Activated effector memory CD4-positive, alpha-beta T cell treated with anti-CD3 and anti-CD28 coated beads, Interleukin-2, amount 50 U/mL, for 16 hours (primary cell): Measurements from ENCODE around the gene MRE11.

Source experiments
- DNase-seq: peaks from one replicate; pipeline ENCODE4 v3.0.0-alpha.2; 2020

Gene MRE11

DNA sequence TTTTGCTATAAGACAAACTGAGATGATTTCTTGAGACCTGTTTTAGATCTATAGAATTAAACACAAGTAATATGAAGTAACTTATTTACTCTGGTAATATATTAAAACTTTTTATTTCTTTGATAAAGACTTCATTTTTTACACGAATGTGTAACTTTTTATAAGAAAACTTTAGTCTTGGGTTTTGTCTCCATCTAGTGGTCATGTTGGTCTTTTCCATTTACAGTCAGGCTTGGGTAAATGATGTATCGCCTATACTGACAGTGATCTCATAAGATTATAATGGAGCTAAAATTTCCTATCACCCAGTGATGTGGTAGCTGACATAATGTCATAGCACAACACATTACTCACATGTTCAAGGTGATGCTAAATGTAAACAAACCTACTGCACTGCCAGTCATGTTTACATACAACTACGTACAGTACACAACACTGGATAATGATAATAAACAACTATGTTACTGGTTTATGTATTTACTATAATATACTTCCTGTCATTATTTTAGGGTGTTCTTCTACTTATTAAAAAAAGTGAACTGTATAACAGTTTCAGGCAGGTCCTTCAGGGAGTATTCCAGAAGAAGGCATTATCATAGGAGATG, 11.1 kb upstream of the MRE11 start:
- DNase-seq = no peak

DNA sequence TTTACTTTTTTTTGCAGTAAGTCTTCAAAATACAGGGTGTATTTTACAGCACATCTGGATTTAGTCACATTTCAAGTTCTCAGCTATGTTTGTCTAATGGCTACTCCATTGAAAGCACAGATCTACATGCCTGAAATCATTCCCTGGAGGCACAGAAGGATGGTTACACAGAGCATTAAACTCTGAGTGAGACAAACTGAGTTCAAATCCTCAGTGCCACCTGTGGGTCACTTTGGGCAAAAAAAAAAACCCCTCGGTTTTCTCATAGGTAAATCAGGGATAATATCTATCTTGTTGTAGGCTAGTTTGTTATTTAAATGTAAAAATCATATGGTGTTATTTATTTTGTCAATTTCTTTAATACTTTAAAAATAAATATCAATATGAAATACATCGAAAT, 7.9 kb upstream of the MRE11 start:
- DNase-seq = no peak

DNA sequence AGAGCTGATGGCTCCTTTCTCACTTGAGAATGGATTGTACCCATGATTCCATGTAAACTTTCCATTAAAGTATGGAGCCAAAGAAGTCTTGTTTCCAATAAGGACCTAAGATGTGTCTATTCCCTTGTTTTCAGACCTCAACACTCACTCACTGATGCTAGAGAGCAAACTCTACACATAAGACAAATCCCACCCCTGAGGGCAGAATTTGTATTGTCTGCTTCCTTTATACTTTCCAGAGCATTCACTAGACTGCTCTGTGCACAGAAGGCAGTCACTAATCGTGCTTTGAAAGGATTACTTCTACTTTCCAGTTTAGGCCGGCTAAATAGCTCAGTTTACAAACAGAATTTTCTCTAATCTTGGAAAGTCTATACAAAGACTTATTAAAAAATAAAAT, 6.5 kb upstream of the MRE11 start:
- no peak for DNase-seq

DNA sequence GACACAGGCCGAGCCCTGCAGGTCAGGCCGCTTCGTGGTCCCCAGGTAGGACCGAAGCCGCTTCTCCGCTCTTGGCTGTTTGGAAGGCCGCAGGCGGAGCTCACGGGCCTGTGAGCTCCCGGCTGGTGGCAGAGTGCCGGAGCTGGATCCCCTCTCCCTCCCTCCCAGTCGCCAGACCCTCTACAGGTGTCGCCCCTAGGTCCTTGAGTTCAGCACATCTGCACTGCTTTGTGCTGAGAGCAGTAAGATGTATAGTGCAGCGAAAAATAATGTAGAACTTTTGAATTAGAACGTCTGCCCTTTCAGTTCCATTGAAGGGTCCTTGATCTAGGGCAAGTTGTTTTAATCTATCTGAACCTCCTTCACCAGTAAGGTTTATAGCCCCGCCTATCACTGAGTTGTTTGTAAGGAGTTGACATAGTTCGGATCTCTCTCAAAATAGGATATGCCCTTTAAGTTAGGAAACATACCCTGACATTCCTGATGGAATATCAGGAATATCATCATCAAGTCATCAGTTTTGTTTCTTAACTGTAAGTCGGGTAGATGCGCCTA, 559 bp upstream of the MRE11 start:
- DNase-seq = no peak

- no peak for DNase-seq
These were observed 7.6 kb downstream of the MRE11 start for GRCh38 chr11:94486068-94486467.

DNA sequence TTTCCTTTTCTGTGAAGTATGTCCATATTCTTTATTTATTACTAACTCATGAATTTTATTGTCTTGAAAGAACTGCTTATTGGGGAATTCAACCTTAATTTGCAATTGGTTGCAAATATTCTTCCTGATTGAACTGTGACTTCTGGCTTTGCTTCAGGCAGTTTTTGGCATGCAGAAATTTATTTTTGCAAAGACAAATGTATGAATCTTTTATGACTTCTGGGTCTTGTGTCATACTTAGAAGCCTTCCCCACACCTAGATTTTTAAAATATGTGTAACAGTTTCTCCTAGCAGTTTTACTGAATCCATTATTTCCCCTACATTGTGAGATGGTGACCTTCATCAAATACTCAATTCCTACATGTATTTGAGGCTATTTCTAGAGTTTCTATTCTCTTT, 12.3 kb downstream of the MRE11 start:
- no peak for DNase-seq

- no peak for DNase-seq
These were observed 16.0 kb downstream of the MRE11 start for GRCh38 chr11:94477624-94478023.

GRCh38 chr11:94472916-94473799, 20.5 kb downstream of the MRE11 start:
- DNase-seq = no peak

- no peak for DNase-seq
These were observed 24.2 kb downstream of the MRE11 start for GRCh38 chr11:94469416-94469815.

GRCh38 chr11:94459576-94459975, 34.1 kb downstream of the MRE11 start:
- no peak for DNase-seq

GRCh38 chr11:94457118-94458029, 36.3 kb downstream of the MRE11 start:
- no peak for DNase-seq

DNA sequence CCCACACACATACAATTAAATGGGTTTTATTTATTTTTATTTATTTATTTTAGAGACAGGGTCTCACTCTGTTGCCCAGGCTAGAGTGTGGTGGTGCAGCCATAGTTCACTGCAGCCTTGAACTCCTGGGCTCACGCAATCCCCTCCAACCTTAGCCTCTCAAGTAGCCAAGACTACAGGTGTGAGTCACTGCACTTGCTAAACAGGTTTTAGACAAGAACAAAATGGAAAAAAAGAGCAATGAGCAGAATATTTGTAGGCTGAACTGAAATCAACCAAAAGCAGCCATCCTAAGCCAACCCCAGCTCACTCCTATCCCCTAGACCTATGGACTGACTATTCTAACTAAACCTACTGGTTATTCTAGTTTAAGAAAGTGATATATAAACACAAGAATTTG, 37.8 kb downstream of the MRE11 start:
- DNase-seq = no peak

DNA sequence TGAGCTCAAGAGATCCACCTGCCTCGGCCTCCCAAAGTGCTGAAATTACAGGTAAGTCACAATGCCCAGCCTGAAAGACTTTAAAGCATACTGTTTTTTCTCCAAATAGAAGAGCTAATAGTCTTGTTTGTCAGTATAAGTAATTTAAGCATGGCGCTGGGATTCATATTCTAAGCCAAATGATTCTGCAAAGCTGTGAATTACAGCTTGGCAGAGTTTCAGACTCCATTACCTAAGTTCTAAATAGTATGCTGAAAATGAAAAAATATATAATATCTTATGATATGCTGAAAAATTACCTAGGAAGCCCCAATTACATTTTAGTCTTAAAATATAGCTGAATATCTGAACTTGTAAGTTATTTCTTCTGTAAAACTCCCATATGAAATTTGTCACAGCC, 39.3 kb downstream of the MRE11 start:
- DNase-seq = no peak

GRCh38 chr11:94452988-94453387, 40.7 kb downstream of the MRE11 start:
- no peak for DNase-seq

- no peak for DNase-seq
These were observed 43.6 kb downstream of the MRE11 start for GRCh38 chr11:94450048-94450447.

DNA sequence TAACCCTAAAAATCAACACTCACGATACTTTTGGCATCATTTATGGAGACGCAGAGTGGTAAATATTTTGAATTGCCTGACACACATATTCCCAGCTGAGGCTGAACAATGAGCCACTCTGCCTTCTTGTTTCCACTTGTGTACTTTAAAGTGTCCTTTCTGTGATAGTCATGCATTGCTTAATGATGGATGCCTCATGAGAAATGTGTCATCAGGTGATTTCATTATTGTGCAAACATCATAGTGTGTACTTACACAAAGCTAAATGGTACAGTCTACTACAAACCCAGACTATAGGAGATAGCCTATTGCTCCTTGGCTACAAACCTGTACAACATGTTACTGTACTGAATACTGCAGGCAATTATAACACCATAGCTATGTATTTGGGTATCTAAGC, 44.2 kb downstream of the MRE11 start:
- no peak for DNase-seq

GRCh38 chr11:94449029-94449428, 44.6 kb downstream of the MRE11 start:
- no peak for DNase-seq

GRCh38 chr11:94447149-94447548, 46.5 kb downstream of the MRE11 start:
- DNase-seq = no peak

GRCh38 chr11:94445641-94446040, 48.0 kb downstream of the MRE11 start:
- DNase-seq = no peak

DNA sequence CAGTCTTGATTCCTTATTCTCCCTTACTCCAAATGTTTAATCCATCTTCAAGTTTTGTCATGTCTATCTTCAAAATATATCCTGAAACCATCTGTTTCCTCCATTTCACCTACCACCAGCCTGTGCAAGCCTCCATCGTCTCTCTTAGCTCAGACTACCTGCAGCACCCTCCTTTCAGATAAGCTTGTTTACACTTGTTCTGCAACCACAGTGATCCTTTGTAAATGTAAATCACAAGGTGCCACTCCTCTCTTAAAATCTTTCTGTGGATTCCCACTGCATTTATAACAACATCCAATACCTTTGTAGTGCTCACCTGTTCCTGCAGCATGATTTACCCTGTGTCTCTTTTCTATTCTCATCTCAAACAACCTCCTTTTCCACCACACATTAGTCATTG, 60.6 kb downstream of the MRE11 start:
- DNase-seq = no peak

- DNase-seq = no peak
These were observed 69.0 kb downstream of the MRE11 start for GRCh38 chr11:94424662-94425061.

- no peak for DNase-seq
These were observed 69.6 kb downstream of the MRE11 start for GRCh38 chr11:94424011-94424410.

DNA sequence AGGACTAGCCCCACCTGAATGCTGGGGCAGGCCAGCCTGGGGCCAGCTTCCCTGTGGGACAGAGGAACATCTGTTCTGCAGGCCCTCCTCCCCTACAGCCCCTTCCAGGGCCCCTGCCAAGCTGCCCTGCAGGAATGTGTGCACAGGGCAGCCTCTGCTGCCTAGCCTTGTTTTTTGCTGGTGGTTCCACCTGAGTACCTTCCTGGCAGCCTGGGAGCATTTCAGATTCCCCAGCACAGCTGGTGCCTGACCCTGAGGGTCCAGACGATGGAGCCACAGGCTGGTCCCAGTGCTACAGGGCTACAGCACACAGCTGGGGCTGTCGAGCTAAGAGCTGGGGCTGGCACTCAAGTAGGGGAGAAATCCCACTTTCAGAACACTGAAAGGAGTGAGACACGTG, 70.1 kb downstream of the MRE11 start:
- no peak for DNase-seq
